ENCODE data around the gene FNIP1. TPM values are rescaled to one million over a fixed set of nuclear protein-coding genes. Genes with fewer than 3 reads are reported as not detected.
"Not testable (repeated sequence)": the region's sequence is repeated elsewhere in the genome, so short reads cannot be mapped to it uniquely, and the experiment has no call there.

FNIP1 gene
- total and polyA plus RNA-seq, 12 donors: 2.8 to 41.7 (median 32.7) TPM

GRCh38 chr5:131628990-131629389 lies 167.8 kb downstream of the FNIP1 start:
- Histone ChIP-seq H3K27ac (no peak overlapping the region), H3K36me3 (peaks cover 0 to 6% (median 0%) of the 10 kb centered on the region in 9 donors), H3K27me3 (no peaks in the 10 kb centered on the region), H3K4me3 (no peak overlapping the region), H3K4me1 (peaks cover 4 to 61% (median 37%) of the 10 kb centered on the region in 9 donors), H3K9me3 (no peaks in the 10 kb centered on the region)
- no peak for TF ChIP-seq CTCF (IDR thresholded peaks at IDR 0.05)
- ATAC-seq (no peak), DNase-seq (no peak)
- WGBS, 2 donors: 97% methylated on average over 1 of the region's 1 CpG
- intact Hi-C loops (cut with DNase I): no loop called here

GRCh38 chr5:131627207-131627865 lies 169.5 kb downstream of the FNIP1 start:
- Histone ChIP-seq H3K36me3 (no peaks in the 10 kb centered on the region), H3K4me1 (peaks cover 0 to 58% (median 22%) of the 10 kb centered on the region in 9 donors), H3K27ac (no peak overlapping the region), H3K4me3 (no peak overlapping the region), H3K9me3 (no peaks in the 10 kb centered on the region), H3K27me3 (no peaks in the 10 kb centered on the region)
- DNase-seq (no peak), ATAC-seq (no peak)
- no peak for TF ChIP-seq CTCF (IDR thresholded peaks at IDR 0.05)
- WGBS, 2 donors: 87 to 91% methylated on average over 4 of the region's 4 CpGs
- intact Hi-C loops (cut with DNase I): no loop called here

GRCh38 chr5:131622633-131623032 lies 174.2 kb downstream of the FNIP1 start:
- H3K4me1 ChIP-seq: peaks cover 0 to 54% (median 26%) of the 10 kb centered on the region in 9 donors
- no peaks in the 10 kb centered on the region for H3K27me3 ChIP-seq
- DNase-seq (no peak), ATAC-seq (no peak)
- WGBS, 2 donors: 75 to 76% methylated on average over 2 of the region's 2 CpGs
- no peak overlapping the region for H3K27ac ChIP-seq
- H3K4me3 ChIP-seq: no peak overlapping the region
- no peaks in the 10 kb centered on the region for H3K9me3 ChIP-seq
- no peak for TF ChIP-seq CTCF (IDR thresholded peaks at IDR 0.05)
- H3K36me3 ChIP-seq: no peaks in the 10 kb centered on the region
- intact Hi-C loops (cut with DNase I): no loop called here

GRCh38 chr5:131621164-131621563 lies 175.7 kb downstream of the FNIP1 start:
- H3K27me3 ChIP-seq; intact Hi-C loops (cut with DNase I): not testable (repeated sequence)
- WGBS, 2 donors: 100% methylated on average over 2 of the region's 2 CpGs

DNA sequence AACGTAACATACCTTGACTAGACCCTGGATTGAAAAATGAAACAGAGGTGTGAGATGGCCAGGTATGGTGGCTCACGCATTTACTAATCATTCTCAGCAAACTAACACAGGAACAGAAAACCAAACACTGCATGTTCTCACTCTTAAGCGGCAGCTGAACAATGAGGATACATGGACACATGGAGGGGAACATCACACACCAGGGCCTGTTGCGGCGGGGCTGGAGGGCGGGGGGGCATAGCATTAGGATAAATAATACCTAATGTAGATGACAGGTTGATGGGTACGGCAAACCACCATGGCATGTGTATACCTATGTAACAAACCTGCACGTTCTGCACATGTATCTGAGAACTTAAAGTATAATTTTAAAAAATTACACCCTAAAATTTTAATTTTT lies 177.7 kb downstream of the FNIP1 start:
- peaks cover 0 to 5% (median 0%) of the 10 kb centered on the region in 11 donors for H3K9me3 ChIP-seq
- intact Hi-C loops (cut with DNase I): no loop called here
- no peaks in the 10 kb centered on the region for H3K27me3 ChIP-seq
- no peak for DNase-seq
- no peaks in the 10 kb centered on the region for H3K36me3 ChIP-seq
- H3K27ac ChIP-seq: no peak overlapping the region
- WGBS, 2 donors: 75 to 81% methylated on average over 8 of the region's 8 CpGs
- H3K4me3 ChIP-seq: no peak overlapping the region
- no peak for ATAC-seq
- H3K4me1 ChIP-seq: peaks cover 2 to 44% (median 17%) of the 10 kb centered on the region in 9 donors
- TF ChIP-seq CTCF (IDR thresholded peaks at IDR 0.05): no peak

More at GRCh38 chr5:131621164-131621563, 175.7 kb downstream of the FNIP1 start:
- not testable (repeated sequence) for DNase-seq, ATAC-seq, H3K36me3 ChIP-seq, H3K4me3 ChIP-seq, H3K27ac ChIP-seq, H3K9me3 ChIP-seq
- peaks cover 0 to 44% (median 17%) of the 10 kb centered on the region in 9 donors for H3K4me1 ChIP-seq
